Measurements from ENCODE around the gene GRIK4.

DNA sequence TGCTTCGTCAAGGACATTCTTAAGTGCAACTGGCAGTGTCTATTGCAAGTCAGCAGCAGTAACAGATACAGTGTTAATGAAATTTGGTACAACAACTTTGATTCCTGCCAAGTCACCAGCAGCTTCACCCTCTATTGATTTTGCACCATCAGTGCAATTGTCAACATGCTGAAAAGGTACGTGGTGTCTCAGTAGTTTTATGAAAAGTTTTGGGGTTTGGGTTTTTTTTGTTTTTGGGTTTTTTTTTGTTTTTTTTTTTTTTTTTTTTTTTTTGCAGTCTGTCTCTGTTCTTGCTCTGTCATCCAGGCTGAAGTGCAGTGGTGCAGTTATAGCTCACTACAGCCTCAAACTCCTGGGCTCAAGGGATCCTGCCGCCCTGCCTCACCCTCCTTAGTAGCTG, 19.1 kb upstream of the GRIK4 start:
- TF ChIP-seq, protein P1, sequence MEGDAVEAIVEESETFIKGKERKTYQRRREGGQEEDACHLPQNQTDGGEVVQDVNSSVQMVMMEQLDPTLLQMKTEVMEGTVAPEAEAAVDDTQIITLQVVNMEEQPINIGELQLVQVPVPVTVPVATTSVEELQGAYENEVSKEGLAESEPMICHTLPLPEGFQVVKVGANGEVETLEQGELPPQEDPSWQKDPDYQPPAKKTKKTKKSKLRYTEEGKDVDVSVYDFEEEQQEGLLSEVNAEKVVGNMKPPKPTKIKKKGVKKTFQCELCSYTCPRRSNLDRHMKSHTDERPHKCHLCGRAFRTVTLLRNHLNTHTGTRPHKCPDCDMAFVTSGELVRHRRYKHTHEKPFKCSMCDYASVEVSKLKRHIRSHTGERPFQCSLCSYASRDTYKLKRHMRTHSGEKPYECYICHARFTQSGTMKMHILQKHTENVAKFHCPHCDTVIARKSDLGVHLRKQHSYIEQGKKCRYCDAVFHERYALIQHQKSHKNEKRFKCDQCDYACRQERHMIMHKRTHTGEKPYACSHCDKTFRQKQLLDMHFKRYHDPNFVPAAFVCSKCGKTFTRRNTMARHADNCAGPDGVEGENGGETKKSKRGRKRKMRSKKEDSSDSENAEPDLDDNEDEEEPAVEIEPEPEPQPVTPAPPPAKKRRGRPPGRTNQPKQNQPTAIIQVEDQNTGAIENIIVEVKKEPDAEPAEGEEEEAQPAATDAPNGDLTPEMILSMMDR (IDR thresholded peaks at IDR 0.05) = no peak
- TF ChIP-seq POLR2A (IDR thresholded peaks at IDR 0.05) = no peak
